HepG2 (cell line): ENCODE data around the gene TCN1.

Source experiments
- CC2D1A ChIP-seq: sonication (generic); formaldehyde crosslinking; IDR thresholded peaks from 2 replicates; pipeline ENCODE4 v1.8.1; 2023; ENCODE audit warnings: mild to moderate bottlenecking, missing genetic modification reagents
- CEBPB ChIP-seq: IDR thresholded peaks from 2 replicates; pipeline ENCODE4 v1.6.1; 2011; ENCODE audit warnings: low read depth, low read length, improper control_type of control experiment, borderline replicate concordance
- CHD4 ChIP-seq: fragments of 200-600 bp; sonication (generic); IDR thresholded peaks from 2 replicates; pipeline ENCODE4 v1.7.0; 2017; ENCODE audit warnings: mild to moderate bottlenecking, low read length, borderline replicate concordance
- HOXD1 ChIP-seq: sonication (generic); formaldehyde crosslinking; IDR thresholded peaks from 2 replicates; pipeline ENCODE4 v1.5.0; 2020; ENCODE audit warnings: missing genetic modification reagents
- IRF1 ChIP-seq: sonication (generic); formaldehyde crosslinking; IDR thresholded peaks from 2 replicates; pipeline ENCODE4 v1.4.0; 2020; ENCODE audit warnings: low read depth, mild to moderate bottlenecking, missing genetic modification reagents
- NFYC ChIP-seq: IDR thresholded peaks from 2 replicates; pipeline ENCODE4 v1.6.1; 2016; ENCODE audit warnings: missing genetic modification reagents, missing compliant biosample characterization
- PCBP2 ChIP-seq: fragments of 200-400 bp; formaldehyde crosslinking; optimal IDR thresholded peaks from 2 replicates; pipeline ENCODE3; 2018; ENCODE audit warnings: low read length, low read depth; ENCODE audit not compliant: poor library complexity, severe bottlenecking
- TARDBP ChIP-seq: sonication (generic); formaldehyde crosslinking; IDR thresholded peaks from 2 replicates; pipeline ENCODE4 v1.8.0; 2022; ENCODE audit warnings: mild to moderate bottlenecking, missing genetic modification reagents
- YY1 ChIP-seq: IDR thresholded peaks from 2 replicates; pipeline ENCODE4 v1.6.1; 2011; ENCODE audit warnings: low read length, low read depth, moderate library complexity, mild to moderate bottlenecking; ENCODE audit not compliant: insufficient read depth, insufficient replicate concordance
- ZNF34 ChIP-seq: sonication (generic); formaldehyde crosslinking; IDR thresholded peaks from 2 replicates; pipeline ENCODE4 v1.4.0; 2020; ENCODE audit warnings: mild to moderate bottlenecking, missing genetic modification reagents, borderline replicate concordance
- ZNF431 ChIP-seq: sonication (generic); formaldehyde crosslinking; IDR thresholded peaks from 2 replicates; pipeline ENCODE4 v1.9.0; 2022; ENCODE audit warnings: missing genetic modification reagents, low read depth, mild to moderate bottlenecking, borderline replicate concordance
- ZNF570 ChIP-seq: sonication (generic); formaldehyde crosslinking; IDR thresholded peaks from 2 replicates; pipeline ENCODE4 v1.4.0; 2020; ENCODE audit warnings: mild to moderate bottlenecking, missing genetic modification reagents, borderline replicate concordance
- ZNF746 ChIP-seq: sonication (generic); formaldehyde crosslinking; IDR thresholded peaks from 2 replicates; pipeline ENCODE4 v1.8.0; 2022; ENCODE audit warnings: mild to moderate bottlenecking, missing genetic modification reagents

- no peak for TF ChIP-seq CEBPB
- no peak for TF ChIP-seq ZNF570 (CRISPR knock-in tag)
- TF ChIP-seq IRF1 (CRISPR knock-in tag), result no peak
- TF ChIP-seq HOXD1 (CRISPR knock-in tag), result no peak
- no peak for TF ChIP-seq NFYC (CRISPR knock-in tag)
- no peak for TF ChIP-seq TARDBP (CRISPR knock-in tag)
- TF ChIP-seq ZNF746, result no peak
- TF ChIP-seq CC2D1A (CRISPR knock-in tag), result no peak
- TF ChIP-seq YY1, result no peak
- TF ChIP-seq ZNF34, result no peak
- no peak for TF ChIP-seq CHD4
- no peak for TF ChIP-seq PCBP2
- TF ChIP-seq ZNF431, result no peak
Observed at GRCh38 chr11:59841514-59841913, 24.8 kb downstream of the TCN1 start.
